BLaER1 (cell line): ENCODE results near the gene RAB11FIP4.

Experiments
- H3K27ac ChIP-seq: shearing (Covaris generic); formaldehyde crosslinking; 2 replicates; pipeline ENCODE4 v1.8.1; 2022
- H3K27me3 ChIP-seq: shearing (Covaris generic); formaldehyde crosslinking; 2 replicates; pipeline ENCODE4 v1.8.1; 2022
- H3K36me3 ChIP-seq: shearing (Covaris generic); formaldehyde crosslinking; 2 replicates; pipeline ENCODE4 v1.8.1; 2022
- H3K4me1 ChIP-seq: shearing (Covaris generic); formaldehyde crosslinking; 2 replicates; pipeline ENCODE4 v1.8.1; 2022
- H3K4me2 ChIP-seq: shearing (Covaris generic); formaldehyde crosslinking; 2 replicates; pipeline ENCODE4 v1.8.1; 2022
- H3K4me3 ChIP-seq: shearing (Covaris generic); formaldehyde crosslinking; 2 replicates; pipeline ENCODE4 v1.8.1; 2022
- H3K9ac ChIP-seq: shearing (Covaris generic); formaldehyde crosslinking; 2 replicates; pipeline ENCODE4 v1.8.1; 2022
- H3K9me3 ChIP-seq: shearing (Covaris generic); formaldehyde crosslinking; 2 replicates; pipeline ENCODE4 v1.8.1; 2022
- H4K20me1 ChIP-seq: shearing (Covaris generic); formaldehyde crosslinking; 2 replicates; pipeline ENCODE4 v1.8.1; 2022
- Cebpa-rat ChIP-seq: shearing (Covaris generic); IDR thresholded peaks from 2 replicates; pipeline ENCODE4 v1.8.1; 2022

The RAB11FIP4 gene

GRCh38 chr17:31490671-31491375 is 99.3 kb downstream of the RAB11FIP4 start:
- peaks cover 81% of the 10 kb centered on the region for H3K4me1 ChIP-seq
- no peaks in the 10 kb centered on the region for H3K27me3 ChIP-seq
- H3K36me3 ChIP-seq, result no peaks in the 10 kb centered on the region
- no peak overlapping the region for H3K4me3 ChIP-seq
- peak overlapping the region; percentile 30; the same call in 1 of the 2 replicates for H3K9ac ChIP-seq
- peaks cover 78% of the 10 kb centered on the region for H4K20me1 ChIP-seq
- no peak overlapping the region for H3K27ac ChIP-seq
- H3K4me2 ChIP-seq, result peak overlapping the region; percentile 96
- no peaks in the 10 kb centered on the region for H3K9me3 ChIP-seq
- no peak for TF ChIP-seq Cebpa-rat

GRCh38 chr17:31491376-31492131 is 100.1 kb downstream of the RAB11FIP4 start:
- H3K27ac ChIP-seq, result no peak overlapping the region
- H3K9me3 ChIP-seq, result no peaks in the 10 kb centered on the region
- peak overlapping the region; percentile 30; the same call in 1 of the 2 replicates for H3K9ac ChIP-seq
- H3K4me3 ChIP-seq, result no peak overlapping the region; the same call in 1 of the 2 replicates
- H3K27me3 ChIP-seq, result no peaks in the 10 kb centered on the region
- no peak for TF ChIP-seq Cebpa-rat
- peak overlapping the region; percentile 96 for H3K4me2 ChIP-seq
- H3K36me3 ChIP-seq, result no peaks in the 10 kb centered on the region
- peaks cover 85% of the 10 kb centered on the region for H4K20me1 ChIP-seq
- peaks cover 89% of the 10 kb centered on the region for H3K4me1 ChIP-seq

- Histone ChIP-seq H3K4me3 (no peak overlapping the region; the same call in 1 of the 2 replicates), H3K27me3 (no peaks in the 10 kb centered on the region), H3K4me1 (peaks cover 91% of the 10 kb centered on the region), H3K9ac (0 out of 2 replicates have a peak overlapping the region, but pooled peaks have one; percentile 30), H3K9me3 (no peaks in the 10 kb centered on the region), H4K20me1 (peaks cover 91% of the 10 kb centered on the region), H3K36me3 (no peaks in the 10 kb centered on the region), H3K4me2 (peak overlapping the region; percentile 96), H3K27ac (no peak overlapping the region)
- no peak for TF ChIP-seq Cebpa-rat
Observed at GRCh38 chr17:31492206-31492605, 100.7 kb downstream of the RAB11FIP4 start.

GRCh38 chr17:31492880-31493655 is 101.6 kb downstream of the RAB11FIP4 start:
- Histone ChIP-seq H4K20me1 (peaks cover 100% of the 10 kb centered on the region), H3K4me2 (peak overlapping the region; percentile 96), H3K36me3 (no peaks in the 10 kb centered on the region), H3K4me1 (peaks cover 90% of the 10 kb centered on the region), H3K9ac (peak overlapping the region; percentile 31; the same call in 1 of the 2 replicates), H3K4me3 (no peak overlapping the region), H3K9me3 (no peaks in the 10 kb centered on the region), H3K27ac (no peak overlapping the region), H3K27me3 (no peaks in the 10 kb centered on the region)
- TF ChIP-seq Cebpa-rat, result no peak

DNA sequence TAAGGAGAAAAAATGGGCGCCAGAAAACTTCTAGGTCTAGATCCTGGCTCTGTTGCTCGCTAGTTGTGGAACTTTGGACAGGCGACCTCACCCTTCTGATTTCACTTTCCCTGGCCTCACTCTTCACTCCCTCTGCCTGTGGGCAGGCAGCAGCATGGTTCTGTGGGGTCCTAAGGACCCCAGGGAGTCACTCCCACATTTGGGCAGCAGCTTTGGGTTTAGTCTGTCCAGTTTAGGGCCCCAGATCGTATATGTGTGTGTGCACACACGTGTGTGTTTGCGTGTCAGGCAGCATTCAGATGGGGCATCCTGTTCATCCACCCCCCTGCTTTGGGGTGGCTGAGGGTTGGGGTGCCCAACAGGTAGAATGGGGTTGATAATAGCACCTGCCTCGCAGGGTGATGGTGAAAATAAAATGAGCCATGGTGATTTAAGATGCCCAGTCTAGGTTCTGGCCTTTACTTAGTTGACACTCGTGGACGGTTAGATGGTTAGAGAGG is 102.2 kb downstream of the RAB11FIP4 start:
- no peak for TF ChIP-seq Cebpa-rat
- Histone ChIP-seq H3K4me1 (peaks cover 94% of the 10 kb centered on the region), H3K4me2 (peak overlapping the region; percentile 96), H3K4me3 (no peak overlapping the region), H3K27me3 (no peaks in the 10 kb centered on the region), H3K27ac (no peak overlapping the region), H4K20me1 (peaks cover 100% of the 10 kb centered on the region), H3K9ac (peak overlapping the region; percentile 29; the same call in 1 of the 2 replicates), H3K36me3 (no peaks in the 10 kb centered on the region), H3K9me3 (no peaks in the 10 kb centered on the region)

GRCh38 chr17:31494259-31495021 is 103.0 kb downstream of the RAB11FIP4 start:
- Histone ChIP-seq H3K9me3 (no peaks in the 10 kb centered on the region), H3K27me3 (no peaks in the 10 kb centered on the region), H3K27ac (peak overlapping the region; percentile 21; the same call in 1 of the 2 replicates), H3K4me2 (peak overlapping the region; percentile 96), H3K9ac (0 out of 2 replicates have a peak overlapping the region, but pooled peaks have one; percentile 16), H4K20me1 (peaks cover 100% of the 10 kb centered on the region), H3K4me3 (0 out of 2 replicates have a peak overlapping the region, but pooled peaks have one; percentile 9), H3K36me3 (no peaks in the 10 kb centered on the region), H3K4me1 (peaks cover 94% of the 10 kb centered on the region)
- no peak for TF ChIP-seq Cebpa-rat

DNA sequence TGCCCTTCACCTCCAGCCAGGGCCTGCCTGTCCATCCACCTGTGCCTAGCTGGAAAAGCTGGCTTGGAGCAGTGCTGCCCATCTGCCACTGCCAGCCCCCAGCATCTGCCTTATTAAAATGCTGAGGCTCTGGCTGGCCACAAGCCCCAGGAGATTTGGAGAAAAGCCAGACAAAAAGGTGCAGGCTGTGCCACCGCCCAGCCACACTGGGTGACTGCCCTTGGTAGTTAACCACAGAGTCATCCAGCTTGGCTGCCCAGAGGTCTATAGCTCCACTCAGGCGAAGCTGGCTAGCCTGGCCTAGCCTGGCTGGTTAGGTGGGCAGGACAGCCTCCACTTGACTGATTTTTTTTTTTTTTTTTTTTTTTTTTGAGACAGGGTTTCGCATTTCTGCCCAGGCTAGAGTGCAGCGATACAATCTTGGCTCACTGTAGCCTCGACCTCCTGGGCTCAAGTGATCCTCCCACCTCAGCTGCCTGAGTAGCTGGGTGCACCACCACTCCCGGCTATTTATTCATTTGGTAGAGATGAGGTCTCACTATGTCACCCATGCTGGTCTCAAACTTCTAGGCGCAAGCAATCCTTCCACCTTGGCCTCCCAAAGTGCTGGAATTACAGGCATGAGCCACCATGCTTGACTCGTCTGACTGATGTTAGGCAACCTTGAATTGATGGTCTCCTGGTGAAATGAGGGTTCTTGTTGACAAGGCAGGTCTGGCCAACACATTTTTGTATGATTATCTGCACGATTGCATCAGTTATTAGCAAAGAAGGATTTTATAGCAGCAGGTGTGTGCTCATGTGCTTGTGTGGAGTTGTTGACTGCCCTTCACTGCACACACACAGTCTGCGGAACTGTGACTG is 103.8 kb downstream of the RAB11FIP4 start:
- H3K4me1 ChIP-seq, result peaks cover 94% of the 10 kb centered on the region

DNA sequence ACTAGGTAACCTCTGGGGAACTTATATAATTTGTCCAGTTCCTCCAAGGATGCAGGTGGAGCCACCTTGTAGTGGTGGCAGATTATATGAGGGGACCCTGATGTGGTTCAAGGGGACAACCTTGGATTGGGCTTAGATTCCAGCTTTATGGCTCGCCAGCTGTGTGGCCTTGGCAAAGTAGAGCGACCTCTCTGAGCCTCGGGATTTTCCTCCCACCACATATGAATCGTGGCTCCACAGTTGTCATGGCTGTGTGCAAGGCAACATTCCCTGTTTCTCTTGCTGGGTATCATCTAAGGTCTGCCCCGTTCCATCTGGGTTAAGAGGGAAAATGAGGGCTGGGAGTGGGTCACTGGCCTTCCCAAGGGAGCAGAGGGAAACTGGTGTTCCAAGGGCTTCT is 104.6 kb downstream of the RAB11FIP4 start:
- Histone ChIP-seq H3K27ac (no peak overlapping the region), H3K27me3 (no peaks in the 10 kb centered on the region), H3K4me1 (peaks cover 94% of the 10 kb centered on the region), H3K36me3 (no peaks in the 10 kb centered on the region), H3K4me2 (peak overlapping the region; percentile 96), H3K9me3 (no peaks in the 10 kb centered on the region), H4K20me1 (peaks cover 96% of the 10 kb centered on the region), H3K9ac (no peak overlapping the region), H3K4me3 (no peak overlapping the region)
- TF ChIP-seq Cebpa-rat, result no peak

More for the DNA sequence above, 103.8 kb downstream of the RAB11FIP4 start:
- Histone ChIP-seq H3K27me3 (no peaks in the 10 kb centered on the region), H3K9ac (0 out of 2 replicates have a peak overlapping the region, but pooled peaks have one; percentile 16), H3K27ac (0 out of 2 replicates have a peak overlapping the region, but pooled peaks have one; percentile 21), H3K4me2 (peak overlapping the region; percentile 96), H4K20me1 (peaks cover 100% of the 10 kb centered on the region), H3K9me3 (no peaks in the 10 kb centered on the region), H3K4me3 (0 out of 2 replicates have a peak overlapping the region, but pooled peaks have one; percentile 9), H3K36me3 (no peaks in the 10 kb centered on the region)
- no peak for TF ChIP-seq Cebpa-rat
